Neural progenitor cell (in vitro differentiated cells): ENCODE measurements around the gene TIMP2.

Experiments
- CTCF ChIP-seq: fragments of 200-600 bp; sonication (generic); IDR thresholded peaks from 2 replicates; pipeline ENCODE4 v1.5.1; 2017; ENCODE audit warnings: antibody characterized with exemption, mild to moderate bottlenecking
- EZH2 ChIP-seq: fragments of 200-600 bp; sonication (generic); IDR thresholded peaks from 2 replicates; pipeline ENCODE4 v1.6.1; 2017; ENCODE audit warnings: antibody characterized with exemption, mild to moderate bottlenecking, moderate library complexity

- TF ChIP-seq EZH2 (no peak), CTCF (no peak)
Measured at GRCh38 chr17:78818152-78818846, 106.9 kb downstream of the TIMP2 start.
